Neuronal stem cell (in vitro differentiated cells): Measurements from ENCODE around the gene MAST4.

Source experiments
- DNase-seq: peaks from one replicate; pipeline ENCODE4 v3.0.0-alpha.2; 2013; ENCODE audit warnings: low spot score
- H2AFZ ChIP-seq: one replicate; pipeline ENCODE4 v1.6.1; 2013; ENCODE audit warnings: mild to moderate bottlenecking, low read length, inconsistent platforms
- H2AK5ac ChIP-seq: 2 replicates; pipeline ENCODE4 v1.6.1; 2013; ENCODE audit warnings: low read depth, mild to moderate bottlenecking, inconsistent platforms, low read length, moderate library complexity, mixed read lengths
- H2BK120ac ChIP-seq: 2 replicates; pipeline ENCODE4 v1.6.1; 2013; ENCODE audit warnings: low read depth, mild to moderate bottlenecking, inconsistent platforms, low read length, moderate library complexity, mixed read lengths
- H2BK12ac ChIP-seq: one replicate; pipeline ENCODE4 v1.6.1; 2013; ENCODE audit warnings: low read length, inconsistent platforms
- H2BK15ac ChIP-seq: 2 replicates; pipeline ENCODE4 v1.6.1; 2013; ENCODE audit warnings: mild to moderate bottlenecking, low read length, inconsistent platforms, mixed read lengths
- H2BK5ac ChIP-seq: one replicate; pipeline ENCODE4 v1.6.1; 2013; ENCODE audit warnings: inconsistent platforms, mild to moderate bottlenecking, low read length, moderate library complexity
- H3K14ac ChIP-seq: one replicate; pipeline ENCODE4 v1.6.1; 2013; ENCODE audit warnings: low read length, inconsistent platforms
- H3K18ac ChIP-seq: 2 replicates; pipeline ENCODE4 v1.6.1; 2013; ENCODE audit warnings: low read length, inconsistent platforms
- H3K23ac ChIP-seq: 2 replicates; pipeline ENCODE4 v1.6.1; 2013; ENCODE audit warnings: low read depth, mild to moderate bottlenecking, mixed read lengths, low read length, inconsistent platforms; ENCODE audit not compliant: poor library complexity
- H3K27ac ChIP-seq: replicated peaks from 3 replicates; pipeline ENCODE4 v1.5.1; 2013; ENCODE audit warnings: low read length, inconsistent platforms
- H3K27me3 ChIP-seq, 3 experiments: 2 replicates each; pipeline ENCODE4 v1.6.1; 2013; ENCODE audit warnings: low read length in 3 of 3, mild to moderate bottlenecking in 2 of 3, inconsistent platforms in 1 of 3, low read depth in 1 of 3, mixed read lengths in 1 of 3, moderate library complexity in 1 of 3; ENCODE audit not compliant: control insufficient read depth in 3 of 3, insufficient read depth in 3 of 3
- H3K36me3 ChIP-seq, 2 donors: replicated peaks in 1 of 2; 2 replicates each; pipeline ENCODE4 v1.6.1; 2013; ENCODE audit warnings: low read length in 2 of 2; ENCODE audit not compliant: control insufficient read depth in 2 of 2, insufficient read depth in 2 of 2
- H3K4ac ChIP-seq: 2 replicates; pipeline ENCODE4 v1.6.1; 2013; ENCODE audit warnings: inconsistent platforms, mild to moderate bottlenecking, low read length, moderate library complexity
- H3K4me1 ChIP-seq, 2 donors: 1 replicate in 1 of 2; 2 replicates in 1 of 2; pipeline ENCODE4 v1.6.1; 2013; ENCODE audit warnings: low read length in 2 of 2, low read depth in 1 of 2; ENCODE audit not compliant: control insufficient read depth in 2 of 2, insufficient read depth in 1 of 2
- H3K4me2 ChIP-seq: one replicate; pipeline ENCODE4 v1.6.1; 2013; ENCODE audit warnings: mild to moderate bottlenecking, low read length, inconsistent platforms; ENCODE audit not compliant: insufficient read depth, poor library complexity, severe bottlenecking
- H3K4me3 ChIP-seq, 2 donors: 2 replicates each; pipeline ENCODE4 v1.5.1; 2013; ENCODE audit warnings: low read length in 2 of 2, mild to moderate bottlenecking in 2 of 2, inconsistent platforms in 1 of 2, moderate library complexity in 1 of 2
- H3K79me1 ChIP-seq: one replicate; pipeline ENCODE4 v1.6.1; 2013; ENCODE audit warnings: low read depth, mild to moderate bottlenecking, inconsistent platforms, low read length, moderate library complexity
- H3K9ac ChIP-seq: one replicate; pipeline ENCODE4 v1.6.1; 2013; ENCODE audit warnings: mild to moderate bottlenecking, low read depth, low read length, inconsistent platforms; ENCODE audit not compliant: poor library complexity
- H3K9me3 ChIP-seq, 2 donors: replicated peaks in 1 of 2; 2 replicates each; pipeline versions ENCODE3 to v1.6.1; 2013; ENCODE audit warnings: low read length in 2 of 2, mild to moderate bottlenecking in 2 of 2, inconsistent platforms in 1 of 2, low read depth in 1 of 2, mixed read lengths in 1 of 2, moderate library complexity in 1 of 2; ENCODE audit not compliant: control insufficient read depth in 2 of 2, insufficient read depth in 1 of 2
- H4K8ac ChIP-seq: one replicate; pipeline ENCODE4 v1.6.1; 2013; ENCODE audit warnings: low read depth, mild to moderate bottlenecking, inconsistent platforms, low read length, moderate library complexity
- H4K91ac ChIP-seq: one replicate; pipeline ENCODE4 v1.6.1; 2013; ENCODE audit warnings: low read length, low read depth, mild to moderate bottlenecking, inconsistent platforms; ENCODE audit not compliant: poor library complexity
- WGBS, 2 donors: extraction: QIAGEN DNeasy Blood & Tissue Kit; methylation state at CpG; one replicate each; pipeline ENCODE4 v1.1.7; 2013; ENCODE audit warnings: missing lambda C conversion rate in 2 of 2, mixed read lengths in 1 of 2; ENCODE audit not compliant: insufficient read length in 2 of 2, insufficient replicate concordance in 1 of 2; ENCODE audit errors: extremely low coverage in 2 of 2; 5-methylcytosine and 5-hydroxymethylcytosine counted together

The MAST4 gene

DNA sequence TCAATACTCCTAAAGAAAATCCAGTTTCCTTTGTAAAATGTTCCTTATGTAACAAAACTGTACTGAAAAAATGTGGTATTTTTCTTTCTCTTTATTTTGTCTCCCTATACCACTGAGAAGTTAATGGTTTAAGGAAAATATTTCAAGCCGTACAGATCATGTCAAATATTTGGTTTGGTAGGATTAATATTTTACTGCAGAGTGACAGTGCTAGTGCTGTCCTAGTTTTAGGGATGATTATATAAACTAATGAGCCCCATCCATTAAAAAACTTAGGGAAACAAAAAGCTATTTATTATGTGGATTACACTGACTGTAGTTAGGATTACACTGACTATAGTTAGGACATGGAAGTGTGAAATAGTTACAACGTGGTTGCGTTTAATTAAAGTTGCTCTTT, 391.3 kb downstream of the MAST4 start:
- no peak overlapping the region for H2AFZ ChIP-seq
- H3K36me3 ChIP-seq, result no peaks in the 10 kb centered on the region
- H3K9ac ChIP-seq, result no peak overlapping the region
- no peak overlapping the region for H3K4me3 ChIP-seq
- no peak overlapping the region for H2BK5ac ChIP-seq
- no CpG with 5 or more reads among the region's 3 CpGs for WGBS, 2 donors
- H3K9me3 ChIP-seq, result no peaks in the 10 kb centered on the region
- H4K91ac ChIP-seq, result no peak overlapping the region
- no peak overlapping the region for H2BK15ac ChIP-seq
- peaks cover 3 to 6% of the 10 kb centered on the region in 2 donors for H3K4me1 ChIP-seq
- no peaks in the 10 kb centered on the region for H3K27me3 ChIP-seq
- no peak overlapping the region for H2BK12ac ChIP-seq
- no peak overlapping the region for H4K8ac ChIP-seq
- H3K18ac ChIP-seq, result no peak overlapping the region
- no peak overlapping the region for H3K14ac ChIP-seq
- no peak overlapping the region for H2BK120ac ChIP-seq
- H3K27ac ChIP-seq, result no peak overlapping the region
- H2AK5ac ChIP-seq, result no peak overlapping the region
- DNase-seq, result no peak
- no peak overlapping the region for H3K4me2 ChIP-seq
- no peak overlapping the region for H3K23ac ChIP-seq
- H3K79me1 ChIP-seq, result no peaks in the 10 kb centered on the region
- H3K4ac ChIP-seq, result no peak overlapping the region

DNA sequence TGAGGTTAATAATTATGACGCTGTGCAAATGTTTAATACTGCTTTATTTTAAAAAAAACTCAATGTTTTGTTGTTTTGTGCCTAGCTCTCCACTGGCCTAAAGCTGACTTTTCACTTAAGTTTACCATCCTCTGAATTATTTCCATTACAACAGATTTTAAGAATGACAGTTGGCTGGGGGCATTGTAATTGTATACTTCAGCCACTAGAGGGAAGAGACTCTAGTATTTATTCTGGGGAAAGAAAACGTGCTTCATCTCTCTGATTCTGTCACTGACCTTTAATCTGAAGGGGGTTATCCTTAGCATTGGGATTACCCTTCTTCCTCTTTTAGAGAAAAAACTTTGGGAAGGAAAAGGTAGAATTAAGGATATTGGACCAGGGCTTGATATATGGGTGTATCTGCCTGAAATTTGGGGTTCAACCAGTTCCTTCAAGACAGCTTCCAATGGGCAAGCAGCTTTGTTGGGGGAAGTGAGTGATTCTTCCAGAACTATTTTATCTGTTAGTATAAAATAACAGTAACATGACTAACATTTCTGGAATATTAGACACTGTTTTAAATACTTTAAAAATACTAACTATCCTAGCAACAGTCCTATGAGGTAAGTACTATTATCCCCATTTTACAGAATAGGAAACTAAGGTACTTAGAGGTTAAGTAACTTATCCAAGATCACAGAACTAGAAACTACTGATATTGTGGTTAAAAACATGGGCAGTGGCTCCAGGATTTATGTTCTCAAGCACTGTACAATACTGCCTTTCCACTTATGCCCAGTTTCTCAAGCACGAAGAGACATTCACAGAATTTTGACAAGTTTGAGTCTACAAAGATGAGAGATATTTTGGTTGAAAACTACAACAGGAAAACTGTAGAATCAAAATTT, 392.0 kb downstream of the MAST4 start:
- Histone ChIP-seq H3K27me3 (no peaks in the 10 kb centered on the region), H2BK12ac (no peak overlapping the region), H4K91ac (no peak overlapping the region), H4K8ac (no peak overlapping the region), H3K9me3 (no peaks in the 10 kb centered on the region), H3K4me3 (no peak overlapping the region), H2AK5ac (no peak overlapping the region), H2BK120ac (no peak overlapping the region), H2BK15ac (no peak overlapping the region), H2AFZ (no peak overlapping the region), H2BK5ac (no peak overlapping the region), H3K4me2 (no peak overlapping the region), H3K79me1 (no peaks in the 10 kb centered on the region), H3K9ac (no peak overlapping the region), H3K36me3 (no peaks in the 10 kb centered on the region), H3K23ac (no peak overlapping the region), H3K14ac (no peak overlapping the region), H3K4ac (no peak overlapping the region), H3K4me1 (peaks cover 3 to 9% of the 10 kb centered on the region in 2 donors), H3K18ac (no peak overlapping the region), H3K27ac (no peak overlapping the region)
- WGBS, 2 donors, result no CpG with 5 or more reads among the region's 3 CpGs
- no peak for DNase-seq

DNA sequence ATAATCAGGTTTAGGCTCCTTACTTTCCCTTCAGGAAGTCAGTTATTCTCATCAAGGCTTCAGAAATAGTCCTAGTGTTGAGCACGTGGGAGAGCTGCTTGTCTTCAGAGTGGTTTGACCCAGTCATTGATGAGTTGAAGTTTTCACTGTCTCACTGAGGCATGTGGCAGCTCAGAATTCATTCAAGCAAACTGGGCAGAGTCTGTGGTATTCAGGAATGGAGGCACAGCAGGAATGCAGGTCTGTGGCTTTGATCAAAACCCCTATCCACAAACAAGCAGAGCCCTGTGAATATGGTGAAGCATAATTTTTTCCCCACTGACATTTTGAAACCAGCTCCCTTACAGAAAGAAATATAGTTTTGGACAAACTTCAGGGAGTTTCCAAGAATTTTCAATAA, 393.1 kb downstream of the MAST4 start:
- Histone ChIP-seq H2BK120ac (no peak overlapping the region), H2BK5ac (no peak overlapping the region), H3K18ac (no peak overlapping the region), H3K14ac (no peak overlapping the region), H4K8ac (no peak overlapping the region), H2BK15ac (no peak overlapping the region), H2AFZ (peak overlapping the region; percentile 14), H3K4ac (no peak overlapping the region), H2AK5ac (no peak overlapping the region), H3K79me1 (no peaks in the 10 kb centered on the region), H3K23ac (no peak overlapping the region), H3K36me3 (no peaks in the 10 kb centered on the region), H3K4me1 (peaks cover 3 to 14% of the 10 kb centered on the region in 2 donors), H3K4me3 (no peak overlapping the region), H3K27me3 (no peaks in the 10 kb centered on the region), H3K9me3 (no peaks in the 10 kb centered on the region), H3K4me2 (no peak overlapping the region), H4K91ac (no peak overlapping the region), H2BK12ac (no peak overlapping the region), H3K27ac (no peak overlapping the region), H3K9ac (peak overlapping the region; percentile 3)
- DNase-seq, result no peak
- no CpG with 5 or more reads among the region's 1 CpG for WGBS, 2 donors

DNA sequence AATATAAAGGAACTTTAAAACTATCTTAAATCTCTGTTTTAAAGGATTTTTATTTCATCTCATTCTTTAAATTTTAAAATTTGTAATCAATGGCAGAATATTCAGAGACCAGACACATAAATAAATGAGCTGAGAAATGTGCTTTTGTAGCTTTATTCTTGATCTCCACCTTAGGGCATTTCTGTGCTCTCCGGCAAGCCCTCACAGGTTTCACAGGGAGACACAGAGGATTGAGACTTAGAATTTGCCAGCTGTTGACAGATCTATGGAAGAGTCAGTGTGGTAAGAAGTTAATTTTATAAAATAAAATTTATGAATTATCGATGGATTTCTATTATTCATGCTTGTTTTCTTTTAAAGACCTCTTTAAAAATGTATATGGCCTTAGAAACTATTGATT, 393.6 kb downstream of the MAST4 start:
- Histone ChIP-seq H3K23ac (no peak overlapping the region), H3K4ac (no peak overlapping the region), H2BK5ac (no peak overlapping the region), H3K79me1 (no peaks in the 10 kb centered on the region), H3K4me3 (no peak overlapping the region), H2AK5ac (no peak overlapping the region), H2BK12ac (no peak overlapping the region), H2BK120ac (no peak overlapping the region), H3K18ac (no peak overlapping the region), H3K4me2 (no peak overlapping the region), H3K9ac (no peak overlapping the region), H3K27ac (no peak overlapping the region), H2BK15ac (no peak overlapping the region), H3K27me3 (no peaks in the 10 kb centered on the region), H4K91ac (no peak overlapping the region), H4K8ac (no peak overlapping the region), H2AFZ (no peak overlapping the region), H3K4me1 (peaks cover 3 to 14% of the 10 kb centered on the region in 2 donors), H3K14ac (no peak overlapping the region), H3K9me3 (no peaks in the 10 kb centered on the region), H3K36me3 (no peaks in the 10 kb centered on the region)
- WGBS, 2 donors, result no CpG with 5 or more reads among the region's 2 CpGs
- no peak for DNase-seq
